NCI-H2081 treated with DMSO at 0.1 percent for 48 hours (cell line): Measurements from ENCODE around the gene THUMPD1.
"Not testable (repeated sequence)": the region's sequence is repeated elsewhere in the genome, so short reads cannot be mapped to it uniquely, and the experiment has no call there.

Experiments used
- DNase-seq: peaks from one replicate; lab custom pipeline; 2025; lab: John Stamatoyannopoulos, UW

THUMPD1 gene

DNA sequence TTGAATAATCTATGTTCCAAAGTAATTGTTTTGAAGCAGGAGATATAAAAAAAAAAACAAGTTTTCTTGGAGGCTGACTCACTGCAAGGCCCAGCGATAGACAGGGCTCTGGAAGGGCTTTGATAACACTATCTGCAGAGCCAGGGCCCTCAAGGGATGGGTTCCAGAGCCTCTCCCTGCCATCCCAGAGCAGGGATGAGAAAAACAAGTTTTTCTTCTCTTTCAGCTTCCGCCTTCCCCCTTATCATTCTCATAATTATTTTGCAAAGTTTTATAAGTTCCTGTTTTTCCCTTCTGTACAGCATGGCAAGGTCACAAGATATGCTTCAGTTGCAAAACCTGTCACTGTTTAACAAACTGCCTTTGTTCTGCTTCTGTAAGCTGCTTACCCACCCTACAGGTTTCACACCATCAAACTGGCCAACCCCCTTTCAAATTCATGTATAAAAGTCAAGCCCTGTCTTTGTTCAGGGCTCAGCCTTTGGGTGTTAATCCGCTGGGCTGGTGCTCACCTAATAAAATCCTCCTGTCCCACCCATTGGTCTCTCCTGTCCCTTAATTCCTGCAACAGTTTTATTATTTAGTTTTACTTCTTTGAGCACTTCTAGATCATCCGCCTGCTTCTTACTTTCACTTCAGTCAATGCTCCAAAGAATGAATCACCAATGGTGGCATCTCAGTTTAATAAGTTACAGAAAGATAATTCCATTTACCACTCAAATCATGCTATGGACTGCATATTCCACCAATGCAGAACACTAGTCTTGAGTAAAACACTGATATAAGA lies 5.6 kb upstream of the THUMPD1 start:
- no peak for DNase-seq

DNA sequence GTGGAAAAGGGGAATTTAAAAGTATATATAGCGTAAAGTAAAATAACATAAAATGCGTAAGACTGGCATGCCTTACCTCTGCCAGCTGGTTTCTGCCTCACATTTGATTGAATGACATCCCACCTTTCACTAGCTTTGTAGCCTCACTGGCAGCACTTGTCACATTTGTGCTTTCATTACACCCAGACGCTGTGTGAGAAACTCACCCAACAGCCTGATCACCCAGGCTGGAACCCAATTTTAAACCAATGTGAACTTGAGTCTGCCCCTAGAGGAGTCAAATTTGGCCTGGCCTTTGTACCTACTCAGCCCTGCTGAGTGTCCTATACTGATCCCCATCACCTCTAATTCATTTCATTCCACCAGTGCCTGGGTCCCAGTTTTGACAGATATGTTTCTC lies 4.8 kb upstream of the THUMPD1 start:
- no peak for DNase-seq

DNA sequence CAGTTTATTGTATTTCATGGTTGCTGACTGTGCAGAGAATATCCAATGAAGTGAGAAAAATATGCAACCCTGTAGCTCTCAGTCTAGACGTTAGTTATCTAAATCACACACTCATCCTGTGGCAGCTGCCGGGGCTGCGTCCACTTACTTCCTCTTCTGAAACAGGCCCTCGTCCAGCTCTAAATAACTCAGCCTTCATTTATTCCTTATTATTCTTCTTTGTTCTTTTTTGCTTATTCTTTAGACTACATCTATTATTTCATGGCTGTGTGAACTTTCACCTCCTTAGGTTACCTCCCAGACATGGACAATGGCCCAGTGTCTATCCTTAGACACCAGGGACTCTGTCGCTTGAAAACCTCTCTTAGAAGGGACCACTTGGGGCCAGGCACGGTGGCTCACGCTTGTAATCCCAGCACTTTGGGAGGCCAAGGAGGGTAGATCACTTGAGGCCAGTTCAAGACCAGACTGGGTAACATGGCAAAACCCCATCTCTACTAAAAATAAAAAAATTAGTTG lies 3.4 kb upstream of the THUMPD1 start:
- DNase-seq: no peak

GRCh38 chr16:20743591-20743990 lies 2.0 kb upstream of the THUMPD1 start:
- no peak for DNase-seq

DNA sequence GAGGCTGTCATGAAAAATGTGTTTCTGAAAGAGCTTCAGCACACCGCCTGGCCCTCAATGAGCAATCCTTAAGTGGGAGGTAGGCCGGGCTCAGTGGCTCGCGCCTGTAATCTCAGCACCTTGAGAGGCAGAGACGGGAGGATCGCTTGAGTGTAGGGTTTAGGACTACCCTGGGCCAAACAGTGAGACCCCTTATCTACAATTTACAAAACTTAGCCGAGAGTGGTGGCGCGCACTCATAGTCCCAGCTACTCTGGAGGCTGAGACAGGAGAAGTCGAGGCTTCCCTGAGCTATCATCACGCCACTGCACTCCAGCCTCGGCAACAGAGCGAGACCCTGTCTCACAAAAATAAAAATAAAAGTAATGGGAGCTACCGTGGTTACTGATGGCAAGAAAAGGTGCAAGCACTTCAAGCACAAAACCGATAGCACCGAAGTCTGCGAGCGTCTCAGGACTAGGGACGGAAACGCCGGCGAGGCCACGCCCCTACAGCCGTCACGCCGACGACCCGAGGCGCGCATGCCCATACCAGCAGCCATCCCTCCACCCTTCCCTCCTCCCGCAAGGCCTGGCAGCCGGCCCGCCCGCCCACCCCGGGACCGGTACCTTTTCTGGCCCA lies 607 bp downstream of the THUMPD1 start:
- peak; percentile 4 for DNase-seq

- DNase-seq: no peak
Measured at GRCh38 chr16:20740007-20740883, 1.4 kb downstream of the THUMPD1 start.

DNA sequence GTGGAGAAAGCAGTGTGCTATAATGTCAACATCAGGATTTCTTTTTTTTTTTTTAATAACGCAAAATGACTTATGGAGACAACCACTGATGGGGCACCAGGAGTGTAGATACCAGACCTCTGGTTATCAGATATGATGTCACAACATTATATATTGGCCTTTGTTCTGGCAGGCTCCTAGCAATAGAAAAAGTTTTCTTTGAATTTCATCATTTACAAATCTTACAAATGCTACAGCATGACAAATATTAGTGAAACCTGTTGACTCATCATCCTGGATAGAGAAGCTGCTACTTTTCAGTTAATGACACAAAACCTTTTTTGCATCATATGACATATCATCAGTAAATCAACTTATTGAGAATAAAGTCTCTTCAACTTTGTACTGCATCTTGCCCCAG lies 6.1 kb downstream of the THUMPD1 start:
- no peak for DNase-seq

GRCh38 chr16:20734782-20735181 lies 6.8 kb downstream of the THUMPD1 start:
- no peak for DNase-seq

GRCh38 chr16:20734056-20734455 lies 7.6 kb downstream of the THUMPD1 start:
- no peak for DNase-seq

- no peak for DNase-seq
Measured at GRCh38 chr16:20729141-20729540, 12.5 kb downstream of the THUMPD1 start.

GRCh38 chr16:20727181-20727580 lies 14.4 kb downstream of the THUMPD1 start:
- DNase-seq: no peak

DNA sequence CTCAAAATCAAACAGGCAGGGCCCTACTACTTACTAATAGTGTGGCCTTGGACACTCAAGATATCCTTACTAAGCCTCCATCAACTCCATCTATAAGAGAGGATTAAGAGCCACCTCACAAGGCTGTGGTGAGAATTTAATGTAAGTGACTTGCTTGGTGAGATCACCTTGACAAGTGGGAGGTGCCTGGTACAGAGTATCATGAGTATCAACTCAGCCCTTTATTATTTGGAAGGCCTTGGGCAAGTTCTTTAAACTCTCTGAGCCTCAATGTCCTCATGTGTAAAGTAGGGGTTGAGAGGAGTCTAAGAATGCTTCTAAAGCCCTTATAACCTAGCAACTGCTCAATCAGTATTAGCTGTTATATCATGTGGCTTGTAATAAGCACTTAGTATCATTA lies 15.0 kb downstream of the THUMPD1 start:
- DNase-seq: no peak

DNA sequence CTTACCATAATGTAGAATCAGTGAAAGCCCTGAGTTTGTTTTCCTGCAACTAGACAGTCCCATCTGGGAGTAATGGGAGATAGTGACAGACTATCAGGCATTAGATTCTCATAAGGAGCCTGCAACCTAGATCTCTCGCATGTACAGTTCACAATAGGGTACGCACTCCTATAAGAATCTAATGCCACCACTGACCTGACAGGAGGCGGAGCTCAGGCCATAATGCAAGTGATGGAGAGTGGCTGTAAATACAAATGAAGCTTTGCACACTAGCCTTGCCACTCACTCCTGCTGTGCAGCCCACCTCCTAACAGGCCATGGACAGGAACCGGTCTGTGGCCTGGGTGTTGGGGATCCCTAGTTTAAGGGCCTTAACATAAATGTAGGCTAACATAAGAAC lies 21.4 kb downstream of the THUMPD1 start:
- no peak for DNase-seq

DNA sequence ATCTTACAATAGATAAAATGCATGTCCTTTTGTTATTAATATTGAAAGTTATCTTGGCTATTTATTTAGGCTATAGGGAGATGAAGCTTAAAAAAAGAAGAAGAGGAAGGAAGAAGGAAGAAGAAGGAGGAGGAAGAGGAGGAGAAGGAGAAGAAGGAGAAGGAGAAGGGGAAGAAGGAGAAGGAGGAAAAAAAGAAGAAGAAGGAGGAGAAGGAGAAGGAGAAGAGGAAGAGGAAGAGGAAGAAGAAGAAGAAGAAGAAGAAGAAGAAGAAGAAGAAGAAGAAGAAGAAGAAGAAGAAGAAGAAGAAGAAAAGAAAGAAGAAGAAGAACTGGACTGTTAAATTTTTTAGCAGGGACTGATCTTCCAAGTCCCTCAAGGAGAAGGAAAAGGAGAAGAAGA lies 23.9 kb downstream of the THUMPD1 start:
- DNase-seq: not testable (repeated sequence)

GRCh38 chr16:20711277-20711911 lies 30.2 kb downstream of the THUMPD1 start:
- DNase-seq: no peak

DNA sequence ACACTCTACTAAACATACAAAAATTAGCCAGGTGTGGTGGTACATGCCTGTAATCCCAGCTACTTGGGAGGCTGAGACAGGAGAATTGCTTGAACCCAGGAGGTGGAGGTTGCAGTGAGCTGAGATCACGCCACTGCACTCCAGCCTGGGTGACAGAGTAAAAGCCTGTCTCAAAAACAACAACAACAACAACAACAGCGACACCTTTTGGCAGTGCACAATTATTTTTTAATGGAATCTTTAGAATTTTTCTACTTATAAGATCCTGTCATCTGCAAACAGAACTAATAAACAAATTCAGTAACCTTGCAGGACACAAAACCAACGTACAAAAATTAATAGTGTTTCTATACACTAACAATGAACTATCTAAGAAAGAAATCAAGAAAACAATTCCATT lies 33.5 kb downstream of the THUMPD1 start:
- not testable (repeated sequence) for DNase-seq

DNA sequence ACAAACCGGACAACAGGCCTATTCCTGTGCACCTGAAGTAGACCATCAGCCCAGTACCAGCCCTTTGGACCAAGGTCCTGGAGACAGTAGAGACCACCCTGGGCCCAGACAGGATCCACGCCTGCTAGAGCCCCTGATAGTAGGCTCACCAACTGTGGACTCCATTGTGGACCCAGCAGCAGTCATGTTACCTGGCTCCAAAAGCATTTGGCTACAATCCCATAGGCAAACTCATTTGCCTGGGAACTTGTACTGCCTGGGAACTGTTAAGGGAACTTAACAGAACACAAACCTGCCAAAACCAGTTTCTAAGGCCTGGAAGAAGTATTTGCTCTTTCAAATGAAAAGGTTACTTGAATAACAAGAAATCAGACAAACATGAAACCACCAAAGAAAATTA lies 34.2 kb downstream of the THUMPD1 start:
- DNase-seq: no peak

DNA sequence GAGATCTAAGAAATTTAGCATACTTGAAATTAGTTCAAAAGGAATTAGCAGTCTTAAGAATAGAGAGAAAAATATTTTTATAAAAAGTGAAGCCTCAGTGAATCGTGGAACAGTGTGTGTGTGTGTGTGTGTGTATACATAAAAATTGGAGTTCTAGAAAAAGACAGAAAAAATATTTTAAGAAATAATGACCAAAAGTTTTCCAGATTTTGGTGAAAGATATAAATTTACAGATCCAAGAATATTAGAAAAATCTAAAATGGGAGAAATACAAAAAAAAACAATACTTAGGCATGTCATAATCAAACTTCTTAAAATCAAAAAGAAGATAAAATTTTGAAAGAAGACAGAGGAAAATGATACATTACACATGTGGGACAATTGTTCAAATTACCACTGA lies 35.6 kb downstream of the THUMPD1 start:
- not testable (repeated sequence) for DNase-seq

- DNase-seq: no peak
Measured at GRCh38 chr16:20704281-20704680, 37.3 kb downstream of the THUMPD1 start.

DNA sequence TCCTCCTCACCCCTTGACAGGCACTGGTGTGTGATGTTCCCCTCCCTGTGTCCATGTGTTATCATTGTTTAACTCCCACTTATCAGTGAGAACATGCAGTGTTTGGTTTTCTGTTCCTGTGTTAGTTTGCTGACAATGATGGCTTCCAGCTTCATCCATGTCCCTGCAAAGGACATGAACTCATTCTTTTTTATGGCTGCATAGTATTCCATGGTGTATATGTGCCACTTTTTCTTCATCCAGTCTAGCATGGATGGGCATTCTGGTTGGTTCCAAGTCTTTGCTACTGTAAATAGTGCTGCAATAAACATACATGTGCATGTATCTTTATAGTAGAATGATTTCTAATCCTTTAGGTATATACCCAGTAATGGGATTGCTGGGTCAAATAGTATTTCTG lies 39.9 kb downstream of the THUMPD1 start:
- DNase-seq: not testable (repeated sequence)

DNA sequence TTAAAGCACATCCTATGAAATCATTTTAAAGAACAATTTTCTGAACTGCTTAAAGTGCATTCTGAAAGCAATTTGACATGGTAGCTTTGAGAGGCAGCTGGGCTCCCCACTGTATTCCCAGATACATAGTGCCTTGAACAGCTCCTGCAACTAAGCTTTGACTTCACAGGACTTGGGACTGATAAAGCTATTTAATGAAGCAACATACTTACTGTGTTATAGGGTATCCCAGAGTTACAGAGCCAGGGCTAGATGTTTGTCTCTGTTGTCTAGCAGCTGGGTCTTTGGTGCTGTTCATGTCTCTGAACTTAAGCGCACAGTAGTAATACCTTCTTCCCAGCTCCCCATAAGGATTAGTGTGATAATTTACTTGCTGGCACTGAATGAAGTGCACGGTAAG lies 45.0 kb downstream of the THUMPD1 start:
- no peak for DNase-seq

GRCh38 chr16:20695024-20695423 lies 46.6 kb downstream of the THUMPD1 start:
- no peak for DNase-seq
